NCI-H2196 treated with DMSO at 0.1 percent for 48 hours (cell line): ENCODE measurements around the gene TARDBP.
"Not testable (repeated sequence)": the region's sequence is repeated elsewhere in the genome, so short reads cannot be mapped to it uniquely, and the experiment has no call there.

Experiments used
- DNase-seq: peaks from one replicate; lab custom pipeline; 2025; ENCODE audit not compliant: unreplicated experiment; lab: John Stamatoyannopoulos, UW

The TARDBP gene

DNA sequence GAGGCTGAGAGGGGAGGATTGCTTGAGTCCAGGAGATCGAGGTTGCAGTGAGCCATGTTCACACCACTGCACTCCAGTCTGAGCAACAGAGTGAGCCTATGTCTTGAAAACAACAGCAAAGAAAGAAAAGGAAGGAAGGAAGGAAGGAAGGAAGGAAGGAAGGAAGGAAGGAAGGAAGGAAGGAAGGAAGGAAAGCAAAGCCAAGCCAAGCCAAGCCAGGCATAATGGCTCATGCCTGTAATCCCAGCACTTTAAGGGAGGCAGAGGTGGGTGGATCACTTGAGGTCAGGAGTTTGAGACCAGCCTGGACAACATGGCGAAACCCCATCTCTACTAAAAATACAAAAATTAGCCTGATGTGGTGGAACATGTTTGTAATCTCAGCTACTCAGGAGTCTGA lies 20.4 kb upstream of the TARDBP start:
- DNase-seq: not testable (repeated sequence)

DNA sequence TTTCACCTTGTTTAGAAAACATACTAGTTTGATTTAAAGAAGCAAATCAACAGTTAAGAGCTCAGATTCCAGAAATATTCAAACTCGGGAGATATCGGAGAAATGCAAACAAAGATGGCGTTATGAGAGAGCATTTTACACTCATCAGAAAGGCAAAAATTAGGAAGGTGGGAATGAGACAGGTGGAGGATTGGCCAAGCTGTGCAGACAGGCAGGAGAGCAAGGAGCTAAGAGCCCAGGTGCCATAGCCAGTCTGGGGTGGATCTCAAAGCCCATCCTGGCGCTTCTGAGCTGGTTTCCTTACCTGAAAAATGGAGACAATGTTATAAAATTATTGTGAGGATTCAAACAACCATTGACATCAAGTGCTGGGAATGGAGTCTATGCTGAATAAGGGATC lies 19.6 kb upstream of the TARDBP start:
- DNase-seq: no peak

DNA sequence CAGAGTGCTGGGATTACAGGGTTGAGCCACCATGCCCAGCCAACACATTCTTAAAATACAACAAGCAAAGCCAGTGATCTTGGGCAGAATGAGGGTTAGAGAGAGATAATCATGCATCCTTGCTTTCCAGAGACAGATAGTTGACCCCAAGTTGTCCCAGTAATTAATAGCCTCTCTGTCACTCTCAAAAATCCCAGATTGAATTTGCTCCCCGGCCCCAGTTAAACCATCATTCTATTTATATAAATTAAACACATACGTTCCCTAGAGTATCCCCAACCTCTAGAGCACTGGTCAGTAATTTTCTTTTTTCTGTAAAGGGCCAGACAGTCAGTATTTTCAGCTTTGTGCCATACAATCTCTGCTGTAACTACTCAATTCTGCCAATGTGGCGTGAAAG lies 16.4 kb upstream of the TARDBP start:
- no peak for DNase-seq

GRCh38 chr1:11000526-11000925 lies 11.9 kb upstream of the TARDBP start:
- DNase-seq: no peak

DNA sequence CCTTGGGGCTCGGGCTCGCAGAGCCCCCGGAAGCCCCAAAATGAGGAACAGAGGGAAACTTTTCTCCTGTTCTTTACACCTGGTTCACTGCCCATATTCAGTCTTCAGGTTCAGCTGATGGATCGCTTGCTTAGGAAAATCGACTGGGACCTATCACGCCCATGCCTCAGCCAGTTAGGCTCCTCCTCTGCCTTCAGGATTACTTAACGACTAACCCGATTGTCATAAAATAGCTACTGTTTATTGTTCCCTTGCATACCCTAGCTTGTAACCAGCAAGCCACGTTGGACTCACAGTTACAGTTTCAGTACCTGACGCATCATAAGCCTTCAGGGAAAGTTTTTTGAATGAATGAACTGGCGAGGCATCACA lies 692 bp downstream of the TARDBP start:
- DNase-seq: no peak

DNA sequence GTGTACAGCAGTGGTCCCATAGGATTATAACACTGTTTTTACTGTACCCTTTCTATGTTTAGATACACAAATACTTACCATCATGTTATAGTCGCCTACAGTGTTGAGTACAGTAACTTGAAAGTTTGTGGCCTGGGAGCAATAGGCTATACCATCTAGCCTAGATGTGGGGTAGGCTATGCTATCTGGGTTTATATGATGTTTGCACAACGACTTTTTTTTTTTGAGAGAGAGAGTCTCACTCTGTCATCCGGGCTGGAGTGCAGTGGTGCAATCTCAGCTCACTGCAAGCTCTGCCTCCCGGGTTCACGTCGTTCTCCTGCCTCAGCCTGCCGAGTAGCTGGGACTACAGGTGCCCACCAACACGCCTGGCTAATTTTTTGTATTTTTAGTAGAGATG lies 6.9 kb downstream of the TARDBP start:
- DNase-seq: not testable (repeated sequence)

DNA sequence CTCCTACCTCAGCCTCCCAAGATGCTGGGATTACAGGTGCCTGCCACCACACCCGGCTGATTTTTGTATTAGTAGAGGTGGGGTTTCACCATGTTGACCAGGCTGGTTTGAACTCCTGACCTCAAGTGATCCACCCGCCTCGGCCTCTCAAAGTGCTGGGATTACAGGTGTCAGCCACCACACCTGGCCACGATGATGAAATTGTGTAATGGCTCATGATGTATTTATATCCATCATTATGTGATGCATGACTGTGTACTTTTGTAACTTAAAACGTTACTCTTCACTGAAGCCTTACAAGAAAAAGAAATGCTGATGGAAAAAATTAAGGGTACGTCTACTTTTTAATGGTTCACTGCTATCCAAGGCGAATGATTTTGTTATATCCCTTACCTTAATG lies 7.5 kb downstream of the TARDBP start:
- DNase-seq: no peak

DNA sequence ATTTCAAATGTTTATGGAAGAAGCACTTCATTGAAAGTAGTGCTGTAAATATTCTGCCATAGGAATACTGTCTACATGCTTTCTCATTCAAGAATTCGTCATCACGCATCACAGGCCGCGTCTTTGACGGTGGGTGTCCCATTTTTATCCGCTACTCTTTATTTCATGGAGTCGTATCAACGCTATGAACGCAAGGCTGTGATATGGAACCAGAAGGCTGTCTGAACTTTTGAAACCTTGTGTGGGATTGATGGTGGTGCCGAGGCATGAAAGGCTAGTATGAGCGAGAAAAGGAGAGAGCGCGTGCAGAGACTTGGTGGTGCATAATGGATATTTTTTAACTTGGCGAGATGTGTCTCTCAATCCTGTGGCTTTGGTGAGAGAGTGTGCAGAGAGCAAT lies 10.7 kb downstream of the TARDBP start:
- DNase-seq: no peak

DNA sequence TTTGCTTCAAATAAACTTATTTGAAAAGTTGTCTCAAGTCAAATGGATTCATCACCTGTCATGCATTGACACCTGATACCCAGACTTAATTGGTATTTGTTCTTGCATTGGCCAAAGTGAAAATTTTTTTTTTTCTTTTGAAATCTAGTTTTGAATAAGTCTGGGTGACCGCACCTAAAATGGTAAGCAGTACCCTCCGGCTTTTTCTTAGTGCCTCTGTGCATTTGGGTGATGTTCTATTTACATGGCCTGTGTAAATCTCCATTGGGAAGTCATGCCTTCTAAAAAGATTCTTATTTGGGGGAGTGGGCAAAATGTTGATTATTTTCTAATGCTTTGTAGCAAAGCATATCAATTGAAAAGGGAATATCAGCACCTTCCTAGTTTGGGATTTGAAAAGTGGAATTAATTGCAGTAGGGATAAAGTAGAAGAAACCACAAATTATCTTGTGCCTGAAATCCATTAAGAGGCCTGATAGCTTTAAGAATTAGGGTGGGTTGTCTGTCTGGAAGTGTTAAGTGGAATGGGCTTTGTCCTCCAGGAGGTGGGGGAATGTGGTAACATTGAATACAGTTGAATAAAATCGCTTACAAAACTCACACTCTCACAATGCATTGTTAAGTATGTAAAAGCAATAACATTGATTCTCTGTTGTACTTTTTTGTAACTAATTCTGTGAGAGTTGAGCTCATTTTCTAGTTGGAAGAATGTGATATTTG lies 11.9 kb downstream of the TARDBP start:
- no peak for DNase-seq

DNA sequence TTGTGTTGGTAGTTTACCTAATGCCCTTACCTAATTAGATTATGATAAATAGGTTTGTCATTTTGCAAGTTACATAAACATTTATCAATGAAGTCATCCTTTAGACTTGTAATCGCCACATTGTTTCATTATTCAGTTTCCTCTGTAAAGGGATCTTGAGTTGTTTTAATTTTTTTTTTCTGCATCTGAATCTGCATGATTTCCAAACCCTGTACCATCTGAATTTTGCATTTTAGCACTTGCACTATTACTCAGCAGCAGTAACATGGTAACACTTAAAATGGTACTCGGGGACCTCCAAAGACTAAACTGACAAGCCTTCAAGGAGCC lies 12.4 kb downstream of the TARDBP start:
- DNase-seq: no peak

GRCh38 chr1:11025618-11026017 lies 13.2 kb downstream of the TARDBP start:
- DNase-seq: no peak

DNA sequence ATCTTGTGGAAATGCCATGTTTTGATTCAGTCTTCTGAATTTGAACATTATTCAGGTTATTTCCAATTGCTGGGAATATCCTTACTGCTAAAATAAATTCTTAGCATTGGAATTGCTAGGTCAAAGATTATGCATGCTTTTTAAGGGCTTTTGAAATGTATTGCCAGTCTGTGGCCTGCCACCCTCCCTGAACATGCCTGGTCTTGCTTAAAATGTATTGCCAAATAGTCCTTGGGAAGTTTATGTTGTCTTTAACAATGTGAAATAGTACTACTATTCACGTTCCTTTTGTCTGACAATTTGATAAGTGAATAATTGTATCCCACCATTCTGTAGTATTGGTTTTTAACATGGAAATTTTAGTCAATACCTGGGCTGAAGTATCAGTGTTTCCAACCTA lies 13.6 kb downstream of the TARDBP start:
- DNase-seq: no peak

DNA sequence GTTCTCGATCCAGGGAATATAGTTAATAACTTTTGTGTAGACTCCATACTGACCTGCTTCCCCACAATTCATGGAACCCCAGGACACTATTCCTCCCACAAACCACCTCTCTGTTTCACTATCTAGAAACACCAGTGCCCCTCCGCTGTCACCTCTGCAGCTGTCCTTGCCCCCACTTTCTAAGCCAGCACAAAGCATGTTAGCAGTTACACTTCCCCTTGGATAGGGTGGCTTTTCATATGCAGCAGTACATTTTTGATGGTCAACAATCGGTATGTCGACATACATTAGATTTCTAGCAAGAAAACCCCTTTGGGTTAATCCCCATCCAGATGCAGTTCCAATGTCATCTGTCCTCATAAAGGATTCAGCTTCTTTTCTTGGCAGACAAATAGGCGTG lies 14.4 kb downstream of the TARDBP start:
- DNase-seq: no peak

- no peak for DNase-seq
Measured at GRCh38 chr1:11027316-11027715, 14.9 kb downstream of the TARDBP start.

- DNase-seq: no peak
Measured at GRCh38 chr1:11028018-11028417, 15.6 kb downstream of the TARDBP start.

GRCh38 chr1:11030865-11031264 lies 18.4 kb downstream of the TARDBP start:
- no peak for DNase-seq

- no peak for DNase-seq
Measured at GRCh38 chr1:11031624-11032262, 19.3 kb downstream of the TARDBP start.

DNA sequence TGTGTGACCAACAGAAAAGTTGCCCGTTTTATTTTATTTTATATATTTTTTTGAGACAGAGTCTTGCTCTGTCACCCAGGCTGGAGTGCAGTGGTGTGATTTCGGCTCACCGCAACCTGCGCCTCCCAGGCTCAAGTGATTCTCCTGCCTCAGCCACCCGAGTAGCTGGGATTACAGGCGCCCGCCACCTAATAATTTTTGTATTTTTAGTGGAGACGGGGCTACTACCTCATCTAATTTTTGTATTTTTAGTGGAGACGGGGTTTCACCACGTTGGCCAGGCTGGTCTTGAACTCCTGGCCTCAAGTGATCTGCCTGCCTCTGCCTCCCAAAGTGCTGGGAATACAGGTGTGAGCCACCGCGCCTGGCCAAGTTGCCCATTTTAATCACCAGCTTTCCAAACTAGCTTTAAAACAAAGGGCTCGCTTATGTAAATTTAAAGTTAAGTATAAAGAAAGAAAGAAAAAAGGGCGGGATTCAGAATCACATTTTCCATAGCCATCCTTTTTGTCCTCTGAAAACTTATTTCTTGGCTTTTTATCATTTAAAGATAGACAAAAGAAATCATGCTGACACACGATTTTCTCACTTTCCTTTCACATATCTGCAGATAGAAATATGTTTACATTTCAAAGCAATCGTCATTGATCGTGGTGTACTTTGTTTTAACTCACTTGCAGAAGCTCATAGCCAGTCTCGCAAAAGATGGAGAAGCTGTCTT lies 24.7 kb downstream of the TARDBP start:
- DNase-seq: not testable (repeated sequence)

DNA sequence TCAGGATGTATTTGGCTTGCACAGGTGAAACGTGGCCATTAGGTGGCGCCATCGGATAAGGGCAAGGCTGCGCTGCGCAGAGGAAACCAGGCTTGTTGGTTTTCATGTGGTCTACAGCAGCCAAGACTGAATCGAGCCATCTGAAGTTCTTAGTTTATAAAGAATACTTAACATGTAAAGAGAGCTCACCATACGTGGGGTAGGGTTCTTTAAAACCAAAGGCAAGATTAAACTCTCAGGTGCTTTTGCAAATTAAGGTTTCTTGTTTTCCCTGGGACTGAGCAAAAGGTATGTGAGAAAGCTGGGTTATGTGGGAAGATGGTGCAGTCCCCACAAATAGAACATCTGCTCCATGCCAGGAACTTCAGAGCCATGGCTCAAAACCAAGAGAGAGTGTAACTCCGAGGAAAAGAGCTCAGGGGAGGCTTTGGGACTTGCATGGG lies 25.3 kb downstream of the TARDBP start:
- peak; percentile 59 for DNase-seq

GRCh38 chr1:11039351-11040104 lies 27.1 kb downstream of the TARDBP start:
- DNase-seq: no peak

GRCh38 chr1:11040105-11040429 lies 27.6 kb downstream of the TARDBP start:
- not testable (repeated sequence) for DNase-seq

- no peak for DNase-seq
Measured at GRCh38 chr1:11041048-11041447, 28.6 kb downstream of the TARDBP start.
